GM06990 (cell line): ENCODE measurements around the gene NENF.

Source experiments
- DNase-seq: peaks from one replicate; pipeline ENCODE4 v3.0.0-alpha.2; 2011; ENCODE audit not compliant: insufficient read length; ENCODE audit errors: extremely low read depth
- H3K27me3 ChIP-seq: replicated peaks from 2 replicates; pipeline ENCODE4 v1.6.0; 2011; ENCODE audit warnings: low read length; ENCODE audit not compliant: control insufficient read depth, insufficient read depth
- H3K36me3 ChIP-seq: 2 replicates; pipeline ENCODE4 v1.5.1; 2011; ENCODE audit warnings: low read length; ENCODE audit not compliant: control insufficient read depth, insufficient read depth
- H3K4me3 ChIP-seq: replicated peaks from 2 replicates; pipeline ENCODE4 v1.5.1; 2011; ENCODE audit warnings: low read depth, mild to moderate bottlenecking, control low read depth, low read length
- CTCF ChIP-seq: IDR thresholded peaks from 2 replicates; pipeline ENCODE4 v1.5.1; 2011; ENCODE audit warnings: low read length, control low read depth, mild to moderate bottlenecking, inconsistent platforms; ENCODE audit not compliant: insufficient read depth, poor library complexity, severe bottlenecking

The NENF gene

GRCh38 chr1:212490276-212490675 lies 57.6 kb downstream of the NENF start:
- Histone ChIP-seq H3K27me3 (no peaks in the 10 kb centered on the region), H3K4me3 (no peak overlapping the region), H3K36me3 (no peaks in the 10 kb centered on the region)
- TF ChIP-seq CTCF: no peak
- DNase-seq: no peak

- Histone ChIP-seq H3K36me3 (no peaks in the 10 kb centered on the region), H3K27me3 (no peaks in the 10 kb centered on the region), H3K4me3 (no peak overlapping the region)
- no peak for TF ChIP-seq CTCF
- DNase-seq: no peak
Observed at GRCh38 chr1:212491454-212491853, 58.7 kb downstream of the NENF start.
